B cell (primary cell): Measurements from ENCODE around the gene SCAMP5. TPM values are rescaled to one million over a fixed set of nuclear protein-coding genes. Genes with fewer than 3 reads are reported as not detected.

Source experiments
- ATAC-seq: fragments of 200-7000 bp; cut with Tn5 transposase; one replicate; pipeline ENCODE4 v1.10.0; 2021; ENCODE audit warnings: low read depth, mild to moderate bottlenecking, moderate number of reproducible peaks, moderate library complexity
- CTCF ChIA-PET: fragments of 350-600 bp; sonication (Branson Sonifier 250); formaldehyde crosslinking; loops from one replicate; lab custom pipeline; 2021; ENCODE audit warnings: antibody characterized with exemption, inconsistent platforms; lab: Charles Lee
- POLR2A ChIA-PET: fragments of 350-600 bp; sonication (Branson Sonifier 250); formaldehyde crosslinking; loops from one replicate; lab custom pipeline; 2021; ENCODE audit warnings: antibody characterized with exemption; lab: Charles Lee
- DNase-seq: peaks from one replicate; pipeline ENCODE4 v3.0.0; 2013
- H2AFZ ChIP-seq: 2 replicates; pipeline ENCODE4 v1.6.1; 2012; ENCODE audit warnings: mild to moderate bottlenecking, low read depth, low read length; ENCODE audit not compliant: insufficient read depth, poor library complexity, severe bottlenecking
- H3K27ac ChIP-seq, 2 donors: 1 replicate in 1 of 2; 2 replicates in 1 of 2; pipeline ENCODE4 v1.5.1; 2012 to 2013; ENCODE audit warnings: low read length in 2 of 2, mild to moderate bottlenecking in 2 of 2, moderate library complexity in 1 of 2
- H3K27me3 ChIP-seq, 4 experiments: fragments of 200-600 bp in 1 of 4; sonication (generic) in 1 of 4; replicated peaks in 1 of 4; 1 replicate in 2 of 4; 2 replicates in 2 of 4; pipeline versions ENCODE4 v1.6.1 to v1.7.0; 2013 to 2016; ENCODE audit warnings: low read length in 3 of 4, mild to moderate bottlenecking in 2 of 4, mixed read lengths in 1 of 4, moderate library complexity in 1 of 4; ENCODE audit not compliant: insufficient read depth in 4 of 4, control insufficient read depth in 3 of 4; ENCODE audit errors: control extremely low read depth in 1 of 4
- H3K36me3 ChIP-seq, 2 experiments: replicated peaks in 1 of 2; 1 replicate in 1 of 2; 2 replicates in 1 of 2; pipeline versions ENCODE4 v1.6.1 to v1.7.1; 2013; ENCODE audit warnings: low read length in 1 of 2; ENCODE audit not compliant: insufficient read depth in 2 of 2, control insufficient read depth in 1 of 2; ENCODE audit errors: control extremely low read depth in 1 of 2, extremely low read depth in 1 of 2
- H3K4me1 ChIP-seq, 2 donors: fragments of 200-600 bp in 1 of 2; sonication (generic) in 1 of 2; 1 replicate in 1 of 2; 2 replicates in 1 of 2; pipeline versions ENCODE4 v1.5.1 to v1.6.1; 2013 to 2017; ENCODE audit warnings: low read length in 2 of 2; ENCODE audit not compliant: control insufficient read depth in 2 of 2, insufficient read depth in 2 of 2
- H3K4me2 ChIP-seq: replicated peaks from 2 replicates; pipeline ENCODE3; 2012; ENCODE audit warnings: mild to moderate bottlenecking, low read depth, low read length; ENCODE audit not compliant: poor library complexity, severe bottlenecking
- H3K4me3 ChIP-seq, 5 experiments: fragments of 200-600 bp in 1 of 5; sonication (generic) in 1 of 5; 1 replicate in 3 of 5; 2 replicates in 2 of 5; pipeline versions ENCODE4 v1.5.1 to v1.7.0; 2011 to 2016; ENCODE audit warnings: low read length in 4 of 5, mild to moderate bottlenecking in 4 of 5, low read depth in 2 of 5, control low read depth in 1 of 5, moderate library complexity in 1 of 5; ENCODE audit not compliant: insufficient read depth in 1 of 5; ENCODE audit errors: control extremely low read depth in 1 of 5, extremely low read depth in 1 of 5
- H3K79me2 ChIP-seq: fragments of 200-600 bp; sonication (generic); one replicate; pipeline ENCODE4 v1.6.0; 2016; ENCODE audit warnings: low read length; ENCODE audit not compliant: control insufficient read depth, insufficient read depth
- H3K9ac ChIP-seq: fragments of 200-600 bp; sonication (generic); 2 replicates; pipeline ENCODE4 v1.6.1; 2017; ENCODE audit warnings: mild to moderate bottlenecking, low read length, moderate library complexity
- H3K9me3 ChIP-seq, 3 donors: one replicate each; pipeline versions ENCODE4 v1.6.1 to v1.7.1; 2013; ENCODE audit warnings: low read length in 2 of 3; ENCODE audit not compliant: control insufficient read depth in 2 of 3, insufficient read depth in 1 of 3; ENCODE audit errors: control extremely low read depth in 1 of 3
- H4K20me1 ChIP-seq: 2 replicates; pipeline ENCODE4 v1.6.0; 2012; ENCODE audit warnings: mild to moderate bottlenecking, low read length; ENCODE audit not compliant: insufficient read depth, control insufficient read depth, poor library complexity, severe bottlenecking
- H3K27ac Mint-ChIP-seq: one replicate; pipeline ENCODE4 v1.8.0; 2021; ENCODE audit warnings: mixed read lengths
- H3K27me3 Mint-ChIP-seq: one replicate; pipeline ENCODE4 v1.8.0; 2021; ENCODE audit warnings: mixed read lengths
- H3K4me1 Mint-ChIP-seq: one replicate; pipeline ENCODE4 v1.8.0; 2021; ENCODE audit warnings: mixed read lengths
- H3K4me3 Mint-ChIP-seq: one replicate; pipeline ENCODE4 v1.8.0; 2021; ENCODE audit warnings: mixed read lengths
- H3K9me3 Mint-ChIP-seq: one replicate; pipeline ENCODE4 v1.8.0; 2022; ENCODE audit warnings: mixed read lengths; ENCODE audit not compliant: insufficient read depth
- CTCF ChIP-seq: fragments of 200-600 bp; IDR thresholded peaks from one replicate; pipeline ENCODE4 v1.8.0; 2022; ENCODE audit warnings: antibody characterized with exemption, mild to moderate bottlenecking
- EZH2 ChIP-seq: IDR thresholded peaks from 2 replicates; pipeline ENCODE4 v1.6.1; 2012; ENCODE audit warnings: borderline replicate concordance, low read depth, mild to moderate bottlenecking, moderate library complexity, low read length; ENCODE audit not compliant: insufficient read depth, poor library complexity, severe bottlenecking
- WGBS: methylation state at CpG from one replicate; pipeline ENCODE4 v1.1.5; 2013; ENCODE audit warnings: missing lambda C conversion rate; ENCODE audit not compliant: insufficient coverage; 5-methylcytosine and 5-hydroxymethylcytosine counted together
- intact Hi-C: fragments of 100-400 bp; cut with micrococcal nuclease; formaldehyde crosslinking; loops from one replicate; pipeline ENCODE4 v1.10.0; 2022
- polyA plus RNA-seq: library from polyadenylated mRNA; depleted of rRNA; stranded (reverse); fragments of >200 nt; gene quantifications from 2 replicates; pipeline ENCODE4 v1.2.3, GENCODE V29; 2012
- total RNA-seq, 2 donors: library from RNA; stranded (reverse); fragments of 120-200 nt in 1 of 2; gene quantifications; 1 replicate in 1 of 2; 2 replicates in 1 of 2; pipeline versions ENCODE4 v1.2.3 to v1.2.4, GENCODE V29; 2013 to 2022

The SCAMP5 gene
- total and polyA plus RNA-seq, 2 donors (not counting 1 experiment from before 2014, with no cell fraction given): 0.59 to 3.4 TPM

GRCh38 chr15:74995779-74996765, 709 bp downstream of the SCAMP5 start:
- DNase-seq (no peak), ATAC-seq (no peak)
- ChIA-PET CTCF (interaction anchor here (0.6 to 1.3 kb wide), 3 partner anchors 33 to 47 kb away, joined by 3 to 5 read pairs (median 3); no protein-coding TSS in a partner anchor), POLR2A (interaction anchor here (0.6 to 1.4 kb wide), 2 partner anchors 28 to 168 kb away, joined by 3 read pairs; partner anchors contain the start of gene PPCDC)
- peak overlapping the region; percentile 80 for H3K4me3 Mint-ChIP-seq
- H4K20me1 ChIP-seq: peaks cover 6% of the 10 kb centered on the region
- intact Hi-C loops: loop anchor here (1.0 kb wide), 1 partner anchor 13 kb away; no protein-coding TSS in a partner anchor
- peaks cover 19 to 23% of the 10 kb centered on the region in 2 donors for H3K4me1 ChIP-seq
- peak overlapping the region; percentile 21 for H3K27ac Mint-ChIP-seq
- H2AFZ ChIP-seq: peak overlapping the region; percentile 50
- TF ChIP-seq EZH2 (no peak), CTCF (no peak)
- peaks cover 0 to 30% (median 0%) of the 10 kb centered on the region in 3 donors for H3K9me3 ChIP-seq
- H3K79me2 ChIP-seq: no peaks in the 10 kb centered on the region
- peak overlapping the region; percentile 85 for H3K4me2 ChIP-seq
- H3K36me3 ChIP-seq: no peaks in the 10 kb centered on the region
- peak overlapping the region; percentile 69 for H3K9ac ChIP-seq
- peak overlapping the region in 4 of 5 experiments; percentile 38 to 63 (median 50) for H3K4me3 ChIP-seq
- 20% methylated on average over 37 of the region's 42 CpGs for WGBS
- H3K9me3 Mint-ChIP-seq: no peaks in the 10 kb centered on the region
- H3K27ac ChIP-seq: no peak overlapping the region
- peaks cover 68% of the 10 kb centered on the region for H3K27me3 Mint-ChIP-seq
- H3K27me3 ChIP-seq: peaks cover 0 to 74% (median 48%) of the 10 kb centered on the region in 4 experiments
- H3K4me1 Mint-ChIP-seq: peaks cover 10% of the 10 kb centered on the region
